A549 (cell line): Measurements from ENCODE around the gene ZSCAN16. TPM values are rescaled to one million over a fixed set of nuclear protein-coding genes. Genes with fewer than 3 reads are reported as not detected.
A peak's percentile ranks its signal among the peaks of the same experiment; 100 is the strongest.

Experiments
- ATAC-seq, 2 experiments: fragments of 200-7000 bp in 1 of 2; fragments of >200 bp in 1 of 2; cut with Nextera tagmentation in 1 of 2; cut with Tn5 transposase in 1 of 2; 3 replicates each; pipeline versions ENCODE4 v1.8.0 to v1.9.1; 2018 to 2020; ENCODE audit warnings: mild to moderate bottlenecking in 1 of 2, moderate library complexity in 1 of 2
- CTCF ChIA-PET: fragments of 300-600 bp; sonication (Branson Sonifier 250); formaldehyde crosslinking; extraction: SDS; loops from one replicate; lab custom pipeline; 2021; ENCODE audit warnings: antibody characterized with exemption, inconsistent platforms; lab: Yijun Ruan, JAX
- POLR2A ChIA-PET: fragments of 350-600 bp; formaldehyde crosslinking; extraction: SDS; loops from one replicate; lab custom pipeline; 2021; ENCODE audit warnings: antibody characterized with exemption, inconsistent platforms; lab: Yijun Ruan, JAX
- DNase-seq, 2 experiments: peaks; one replicate each; pipeline versions ENCODE4 v3.0.0 to v3.0.0-alpha.2; 2011 to 2016; ENCODE audit warnings: low read depth in 1 of 2, low spot score in 1 of 2
- FAIRE-seq: peaks from 2 replicates; lab custom pipeline; 2011; peaks lifted over from hg19 to GRCh38; lab: Jason Lieb, UNC
- H3K27ac ChIP-seq, 2 experiments: fragments of >200 bp; sonication (Bioruptor Twin); formaldehyde crosslinking; 3 replicates each; pipeline ENCODE4 v1.5.1; 2016 to 2017
- H3K4me1 ChIP-seq: fragments of >200 bp; sonication (Bioruptor Twin); formaldehyde crosslinking; 3 replicates; pipeline ENCODE4 v1.6.1; 2016
- H3K4me2 ChIP-seq: fragments of >200 bp; sonication (Bioruptor Twin); formaldehyde crosslinking; 3 replicates; pipeline ENCODE4 v1.6.1; 2016
- H3K4me3 ChIP-seq: fragments of >200 bp; sonication (Bioruptor Twin); formaldehyde crosslinking; 3 replicates; pipeline ENCODE4 v1.5.1; 2016
- H3K9me3 ChIP-seq: fragments of >200 bp; sonication (Bioruptor Twin); formaldehyde crosslinking; 3 replicates; pipeline ENCODE4 v1.6.1; 2016
- CBX2 ChIP-seq: fragments of 200-600 bp; sonication (generic); IDR thresholded peaks from 2 replicates; pipeline ENCODE4 v1.6.1; 2016; ENCODE audit warnings: low read depth, mild to moderate bottlenecking, borderline replicate concordance
- CBX8 ChIP-seq: fragments of 200-600 bp; sonication (generic); IDR thresholded peaks from 2 replicates; pipeline ENCODE4 v1.6.1; 2016
- CEBPB ChIP-seq, 2 experiments: fragments of >200 bp in 1 of 2; sonication (Bioruptor Twin) in 1 of 2; formaldehyde crosslinking in 1 of 2; IDR thresholded peaks; 2 replicates each; pipeline ENCODE4 v1.6.1; 2012 to 2016
- FOSB ChIP-seq: fragments of 250-450 bp; sonication (Bioruptor Pico); IDR thresholded peaks from 2 replicates; pipeline ENCODE4 v1.5.0; 2020; ENCODE audit warnings: mild to moderate bottlenecking, moderate library complexity
- FOSL2 ChIP-seq, 2 experiments: fragments of 450-650 bp in 1 of 2; fragments of >200 bp in 1 of 2; sonication (Bioruptor Twin) in 1 of 2; formaldehyde crosslinking; IDR thresholded peaks; 2 replicates each; pipeline versions ENCODE4 v1.5.0 to v1.6.1; 2016 to 2020; ENCODE audit warnings: mild to moderate bottlenecking in 1 of 2, moderate library complexity in 1 of 2
- HDAC2 ChIP-seq: fragments of 200-600 bp; sonication (generic); IDR thresholded peaks from 2 replicates; pipeline ENCODE4 v1.6.1; 2016
- HOXA7 ChIP-seq: fragments of 250-450 bp; sonication (Bioruptor Pico); IDR thresholded peaks from 2 replicates; pipeline ENCODE4 v1.5.0; 2020; ENCODE audit warnings: mild to moderate bottlenecking, moderate library complexity
- HOXB13 ChIP-seq: fragments of 250-450 bp; sonication (Bioruptor Pico); IDR thresholded peaks from 2 replicates; pipeline ENCODE4 v1.5.0; 2020; ENCODE audit warnings: low read depth, mild to moderate bottlenecking, moderate library complexity
- HOXB5 ChIP-seq: fragments of 250-450 bp; sonication (Bioruptor Pico); IDR thresholded peaks from 2 replicates; pipeline ENCODE4 v1.5.0; 2020; ENCODE audit warnings: mild to moderate bottlenecking, moderate library complexity
- JUNB ChIP-seq: fragments of >200 bp; sonication (Bioruptor Twin); formaldehyde crosslinking; IDR thresholded peaks from 2 replicates; pipeline ENCODE4 v1.6.1; 2016
- KDM1A ChIP-seq: fragments of 200-600 bp; sonication (generic); IDR thresholded peaks from 2 replicates; pipeline ENCODE4 v1.6.1; 2016; ENCODE audit warnings: low read depth, mild to moderate bottlenecking
- KDM5A ChIP-seq: fragments of 200-600 bp; sonication (generic); IDR thresholded peaks from 2 replicates; pipeline ENCODE4 v1.6.1; 2016; ENCODE audit warnings: antibody characterized with exemption, mild to moderate bottlenecking
- MAZ ChIP-seq: fragments of 150-350 bp; IDR thresholded peaks from 2 replicates; pipeline ENCODE4 v1.6.1; 2014; ENCODE audit warnings: antibody characterized with exemption, low read depth, low read length, borderline replicate concordance
- MYC ChIP-seq: IDR thresholded peaks from 2 replicates; pipeline ENCODE4 v1.6.1; 2012; ENCODE audit warnings: mild to moderate bottlenecking, inconsistent platforms, low read length, improper control_type of control experiment, borderline replicate concordance
- NPAS2 ChIP-seq: fragments of 250-450 bp; sonication (Bioruptor Pico); IDR thresholded peaks from 2 replicates; pipeline ENCODE4 v1.8.0; 2022; ENCODE audit warnings: mild to moderate bottlenecking, moderate library complexity, borderline replicate concordance
- NR3C1 ChIP-seq: fragments of >200 bp; sonication (Bioruptor Twin); formaldehyde crosslinking; IDR thresholded peaks from 3 replicates; pipeline ENCODE4 v1.6.1; 2017
- PHF8 ChIP-seq: fragments of 200-600 bp; sonication (generic); IDR thresholded peaks from 2 replicates; pipeline ENCODE4 v1.6.1; 2016; ENCODE audit warnings: low read depth, mild to moderate bottlenecking, antibody characterized with exemption, moderate library complexity, borderline replicate concordance
- POLR2AphosphoS2 ChIP-seq: conservative IDR thresholded peaks from 2 replicates; pipeline ENCODE4 v1.6.1; 2012; ENCODE audit warnings: low read length, improper control_type of control experiment, inconsistent platforms
- RCOR1 ChIP-seq: fragments of 150-350 bp; IDR thresholded peaks from 2 replicates; pipeline ENCODE4 v1.6.1; 2014; ENCODE audit warnings: antibody characterized with exemption, low read length, low read depth
- SMC3 ChIP-seq: fragments of >200 bp; sonication (Bioruptor Twin); formaldehyde crosslinking; IDR thresholded peaks from 3 replicates; pipeline ENCODE4 v1.6.1; 2018; ENCODE audit warnings: inconsistent platforms
- TFCP2L1 ChIP-seq: fragments of 250-450 bp; sonication (Bioruptor Pico); IDR thresholded peaks from 2 replicates; pipeline ENCODE4 v1.5.0; 2021; ENCODE audit warnings: mild to moderate bottlenecking
- TP53 ChIP-seq: fragments of 250-450 bp; sonication (Bioruptor Pico); IDR thresholded peaks from 2 replicates; pipeline ENCODE4 v1.5.0; 2021; ENCODE audit warnings: mild to moderate bottlenecking, moderate library complexity
- ZC3H11A ChIP-seq: fragments of 450-650 bp; IDR thresholded peaks from 2 replicates; pipeline ENCODE4 v1.6.1; 2014; ENCODE audit warnings: antibody characterized with exemption, mild to moderate bottlenecking
- ZFP36 ChIP-seq: fragments of 450-650 bp; IDR thresholded peaks from 2 replicates; pipeline ENCODE4 v1.6.1; 2014; ENCODE audit warnings: borderline replicate concordance; ENCODE audit not compliant: partially characterized antibody
- WGBS: methylation state at CpG from one replicate; pipeline ENCODE4 v1.1.6; 2017; ENCODE audit errors: missing lambda C conversion rate; 5-methylcytosine and 5-hydroxymethylcytosine counted together
- polyA plus RNA-seq, 4 experiments: library from polyadenylated mRNA; depleted of rRNA in 3 of 4; stranded (reverse); fragments of >200 nt; fragmentation: RNase III in 1 of 4; extraction: RNeasy Plus Mini Kit Qiagen cat#74134 plus additional on column Dnase treatment in 1 of 4; gene quantifications; 2 replicates in 3 of 4; 3 replicates in 1 of 4; pipeline ENCODE4 v1.2.3, GENCODE V29; 2011 to 2017
- TF ChIP-seq, protein P1 (sequence below): IDR thresholded peaks from 2 replicates; pipeline ENCODE4 v1.6.1; 2012
- TF ChIP-seq, protein P2 (sequence below): fragments of 250-450 bp; sonication (Bioruptor Pico); IDR thresholded peaks from 2 replicates; pipeline ENCODE4 v1.5.0; 2020; ENCODE audit warnings: low read depth, mild to moderate bottlenecking, moderate library complexity
- TF ChIP-seq, protein P3 (sequence below): fragments of 250-450 bp; sonication (Bioruptor Pico); IDR thresholded peaks from 2 replicates; pipeline ENCODE4 v1.5.0; 2021; ENCODE audit warnings: mild to moderate bottlenecking, moderate library complexity, borderline replicate concordance
- TF ChIP-seq, protein P4 (sequence below): IDR thresholded peaks from 2 replicates; pipeline ENCODE4 v1.6.1; 2012; ENCODE audit warnings: low read depth, borderline replicate concordance

The ZSCAN16 gene
- polyA plus RNA-seq, 2 of the 4 experiments (the other 2 are of a cell fraction), result 5.7 to 6.0 TPM

DNA sequence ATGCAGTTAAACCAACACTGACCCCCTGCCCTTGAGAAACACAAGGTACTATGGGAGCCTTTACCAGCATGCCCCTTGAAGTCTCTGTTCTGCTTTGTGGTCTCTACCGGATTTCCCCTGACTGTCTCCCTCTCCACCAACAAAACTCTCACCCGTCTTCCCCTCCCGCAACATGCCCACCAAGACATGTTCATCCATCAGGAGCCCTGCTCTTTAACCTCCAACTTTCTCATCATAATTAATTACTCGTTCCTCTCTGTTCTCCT is 43.0 kb upstream of the ZSCAN16 start:
- no peak for FAIRE-seq
- POLR2A ChIA-PET, result no interaction called here

DNA sequence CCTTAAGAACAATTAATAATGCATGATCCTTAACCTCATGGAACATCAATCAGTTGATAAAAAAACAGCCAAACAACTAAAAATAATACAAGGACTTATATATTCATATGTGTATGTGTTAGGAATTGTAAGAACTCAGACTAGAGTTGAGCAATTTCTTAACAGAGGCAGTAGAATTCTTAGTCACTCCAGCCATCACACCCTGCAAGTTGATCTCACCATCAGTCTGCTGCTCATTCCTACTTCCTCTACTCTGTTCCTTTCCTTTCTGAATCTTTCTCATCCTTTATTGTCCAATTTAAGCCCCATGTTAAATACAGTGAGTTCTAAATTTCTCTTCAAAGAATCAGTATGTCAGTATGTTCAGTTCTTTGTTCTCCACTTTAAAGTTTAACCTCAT is 41.5 kb upstream of the ZSCAN16 start:
- Histone ChIP-seq H3K4me3 (no peak overlapping the region), H3K4me2 (no peak overlapping the region)
- TF ChIP-seq CEBPB (IDR thresholded peaks at IDR 0.05), result no peak
- no peak for TF ChIP-seq CBX8
- no peak for TF ChIP-seq POLR2AphosphoS2
- TF ChIP-seq KDM1A, result no peak
- TF ChIP-seq PHF8, result no peak
- TF ChIP-seq RCOR1, result no peak
- no peak for TF ChIP-seq ZC3H11A
- TF ChIP-seq, protein P1, sequence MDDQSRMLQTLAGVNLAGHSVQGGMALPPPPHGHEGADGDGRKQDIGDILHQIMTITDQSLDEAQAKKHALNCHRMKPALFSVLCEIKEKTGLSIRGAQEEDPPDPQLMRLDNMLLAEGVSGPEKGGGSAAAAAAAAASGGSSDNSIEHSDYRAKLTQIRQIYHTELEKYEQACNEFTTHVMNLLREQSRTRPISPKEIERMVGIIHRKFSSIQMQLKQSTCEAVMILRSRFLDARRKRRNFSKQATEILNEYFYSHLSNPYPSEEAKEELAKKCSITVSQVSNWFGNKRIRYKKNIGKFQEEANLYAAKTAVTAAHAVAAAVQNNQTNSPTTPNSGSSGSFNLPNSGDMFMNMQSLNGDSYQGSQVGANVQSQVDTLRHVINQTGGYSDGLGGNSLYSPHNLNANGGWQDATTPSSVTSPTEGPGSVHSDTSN, result no peak
- no peak for TF ChIP-seq FOSL2 (IDR thresholded peaks at IDR 0.05)
- TF ChIP-seq FOSL2 (CRISPR knock-in tag; IDR thresholded peaks at IDR 0.05), result no peak
- TF ChIP-seq, protein P2, sequence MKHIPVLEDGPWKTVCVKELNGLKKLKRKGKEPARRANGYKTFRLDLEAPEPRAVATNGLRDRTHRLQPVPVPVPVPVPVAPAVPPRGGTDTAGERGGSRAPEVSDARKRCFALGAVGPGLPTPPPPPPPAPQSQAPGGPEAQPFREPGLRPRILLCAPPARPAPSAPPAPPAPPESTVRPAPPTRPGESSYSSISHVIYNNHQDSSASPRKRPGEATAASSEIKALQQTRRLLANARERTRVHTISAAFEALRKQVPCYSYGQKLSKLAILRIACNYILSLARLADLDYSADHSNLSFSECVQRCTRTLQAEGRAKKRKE (CRISPR knock-in tag), result no peak
- no peak for TF ChIP-seq SMC3
- no peak for TF ChIP-seq HOXB13 (CRISPR knock-in tag)
- no peak for TF ChIP-seq NR3C1
- no peak for TF ChIP-seq TFCP2L1 (CRISPR knock-in tag)
- no peak for TF ChIP-seq TP53 (CRISPR knock-in tag)
- no peak for TF ChIP-seq HOXB5 (CRISPR knock-in tag)
- TF ChIP-seq FOSB (CRISPR knock-in tag), result no peak
- TF ChIP-seq, all 56 proteins: peak for 0
- ATAC-seq (no peak), DNase-seq (no peak), FAIRE-seq (no peak)
- Histone ChIP-seq H3K27ac (no peak overlapping the region), H3K9me3 (peaks cover under 1% of the 10 kb centered on the region; the same call in 1 of the 3 replicates), H3K4me1 (no peaks in the 10 kb centered on the region)
- CTCF ChIA-PET, result no interaction called here
- POLR2A ChIA-PET, result no interaction called here

More for the DNA sequence above, 43.0 kb upstream of the ZSCAN16 start:
- CTCF ChIA-PET, result interaction anchor here (1.1 kb wide), 1 partner anchor 274 kb away, joined by 3 read pairs; no protein-coding TSS in a partner anchor
- Histone ChIP-seq H3K4me2 (peak overlapping the region; percentile 79), H3K27ac (peak overlapping the region; percentile 87 to 93)
- no peak for DNase-seq
- TF ChIP-seq PHF8, result 0 out of 2 replicates have a peak, but pooled peaks have one; percentile 14
- TF ChIP-seq HOXA7 (CRISPR knock-in tag), result no peak
- TF ChIP-seq, all 56 proteins: peak for 1
- no peaks in the 10 kb centered on the region for H3K9me3 ChIP-seq
- peak; percentile 27 to 28; a peak in 3 of 6 replicates for ATAC-seq
- WGBS, result 22% methylated on average over 4 of the region's 4 CpGs
- peak overlapping the region; percentile 52 for H3K4me3 ChIP-seq
- no peaks in the 10 kb centered on the region for H3K4me1 ChIP-seq

DNA sequence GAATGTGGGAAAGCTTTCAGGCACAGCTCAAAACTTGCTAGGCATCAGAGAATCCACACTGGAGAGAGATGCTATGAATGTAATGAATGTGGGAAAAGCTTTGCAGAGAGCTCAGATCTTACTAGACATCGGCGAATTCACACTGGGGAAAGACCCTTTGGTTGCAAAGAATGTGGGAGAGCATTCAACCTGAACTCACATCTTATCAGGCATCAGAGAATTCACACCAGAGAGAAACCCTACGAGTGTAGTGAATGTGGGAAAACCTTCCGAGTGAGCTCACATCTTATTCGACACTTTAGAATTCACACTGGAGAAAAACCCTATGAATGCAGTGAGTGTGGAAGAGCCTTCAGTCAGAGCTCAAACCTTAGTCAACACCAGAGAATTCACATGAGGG is 35.4 kb upstream of the ZSCAN16 start:
- POLR2A ChIA-PET, result no interaction called here
- ATAC-seq (no peak), DNase-seq (no peak), FAIRE-seq (no peak)
- TF ChIP-seq SMC3, result no peak
- TF ChIP-seq, protein P3, sequence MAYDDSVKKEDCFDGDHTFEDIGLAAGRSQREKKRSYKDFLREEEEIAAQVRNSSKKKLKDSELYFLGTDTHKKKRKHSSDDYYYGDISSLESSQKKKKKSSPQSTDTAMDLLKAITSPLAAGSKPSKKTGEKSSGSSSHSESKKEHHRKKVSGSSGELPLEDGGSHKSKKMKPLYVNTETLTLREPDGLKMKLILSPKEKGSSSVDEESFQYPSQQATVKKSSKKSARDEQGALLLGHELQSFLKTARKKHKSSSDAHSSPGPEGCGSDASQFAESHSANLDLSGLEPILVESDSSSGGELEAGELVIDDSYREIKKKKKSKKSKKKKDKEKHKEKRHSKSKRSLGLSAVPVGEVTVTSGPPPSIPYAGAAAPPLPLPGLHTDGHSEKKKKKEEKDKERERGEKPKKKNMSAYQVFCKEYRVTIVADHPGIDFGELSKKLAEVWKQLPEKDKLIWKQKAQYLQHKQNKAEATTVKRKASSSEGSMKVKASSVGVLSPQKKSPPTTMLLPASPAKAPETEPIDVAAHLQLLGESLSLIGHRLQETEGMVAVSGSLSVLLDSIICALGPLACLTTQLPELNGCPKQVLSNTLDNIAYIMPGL (CRISPR knock-in tag), result no peak
- TF ChIP-seq HDAC2, result no peak
- TF ChIP-seq CBX2, result no peak
- TF ChIP-seq, protein P4, sequence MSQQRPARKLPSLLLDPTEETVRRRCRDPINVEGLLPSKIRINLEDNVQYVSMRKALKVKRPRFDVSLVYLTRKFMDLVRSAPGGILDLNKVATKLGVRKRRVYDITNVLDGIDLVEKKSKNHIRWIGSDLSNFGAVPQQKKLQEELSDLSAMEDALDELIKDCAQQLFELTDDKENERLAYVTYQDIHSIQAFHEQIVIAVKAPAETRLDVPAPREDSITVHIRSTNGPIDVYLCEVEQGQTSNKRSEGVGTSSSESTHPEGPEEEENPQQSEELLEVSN, result no peak
- TF ChIP-seq MYC, result no peak
- TF ChIP-seq RCOR1, result no peak
- no peak for TF ChIP-seq MAZ
- TF ChIP-seq KDM5A, result no peak
- TF ChIP-seq NPAS2 (CRISPR knock-in tag), result no peak
- TF ChIP-seq JUNB, result no peak
- TF ChIP-seq, protein P2 (CRISPR knock-in tag), result no peak
- TF ChIP-seq ZFP36, result no peak
- Histone ChIP-seq H3K9me3 (peaks cover 23% of the 10 kb centered on the region), H3K27ac (no peak overlapping the region), H3K4me1 (no peaks in the 10 kb centered on the region), H3K4me2 (no peak overlapping the region), H3K4me3 (no peak overlapping the region)
- CTCF ChIA-PET, result interaction anchor here (1.3 kb wide), 1 partner anchor 267 kb away, joined by 5 read pairs; no protein-coding TSS in a partner anchor
- 71% methylated on average over 5 of the region's 5 CpGs for WGBS
